HG03159 (cell line): Measurements from ENCODE around the gene ENAH.
"Not testable (repeated sequence)": the region's sequence is repeated elsewhere in the genome, so short reads cannot be mapped to it uniquely, and the experiment has no call there.

Experiments
- ATAC-seq: cut with Tn5 transposase; IDR thresholded peaks from one replicate; pipeline ENCODE4 v1.9.1; 2021; ENCODE audit warnings: mild to moderate bottlenecking, moderate library complexity; ENCODE audit not compliant: unreplicated experiment

ENAH gene

GRCh38 chr1:225652729-225653462 is at the start of gene ENAH:
Gene ENAH (minus strand): TSS chr1:225653123. CDS start chr1:225652690, 433 bp downstream.
- peak; percentile 61 for ATAC-seq

- no peak for ATAC-seq
These were observed 48.1 kb upstream of the ENAH start for GRCh38 chr1:225700889-225701465.

DNA sequence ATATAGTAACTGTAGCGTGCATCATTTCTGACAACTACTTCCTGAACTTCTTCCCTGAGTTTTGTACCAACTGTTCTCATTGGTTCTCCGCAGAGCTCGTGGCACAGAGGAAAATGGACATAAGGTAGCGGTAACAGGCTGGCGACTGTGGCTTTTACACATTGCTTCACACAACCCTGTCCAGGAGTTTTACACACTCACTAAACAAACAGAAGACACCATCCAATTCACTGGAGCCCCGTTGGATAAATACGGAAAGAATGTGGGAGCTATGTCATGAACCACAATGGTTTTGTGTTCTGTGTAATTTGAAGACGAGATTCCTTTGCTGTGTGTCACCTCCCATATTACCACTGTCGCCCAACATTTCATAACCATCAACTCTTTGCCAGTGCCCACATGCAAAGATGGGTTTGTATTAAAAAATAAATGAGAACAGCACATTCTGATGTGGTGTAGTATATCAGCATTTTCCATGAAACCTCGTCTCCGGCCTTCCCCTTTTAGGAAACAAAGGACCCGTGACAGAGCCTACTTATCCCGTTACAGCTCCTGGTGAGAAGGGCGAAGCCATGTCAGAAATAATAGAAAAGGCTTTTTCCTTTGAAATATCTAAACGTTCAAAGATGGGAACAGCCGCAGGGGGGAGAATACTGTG is 47.4 kb upstream of the ENAH start:
- no peak for ATAC-seq

DNA sequence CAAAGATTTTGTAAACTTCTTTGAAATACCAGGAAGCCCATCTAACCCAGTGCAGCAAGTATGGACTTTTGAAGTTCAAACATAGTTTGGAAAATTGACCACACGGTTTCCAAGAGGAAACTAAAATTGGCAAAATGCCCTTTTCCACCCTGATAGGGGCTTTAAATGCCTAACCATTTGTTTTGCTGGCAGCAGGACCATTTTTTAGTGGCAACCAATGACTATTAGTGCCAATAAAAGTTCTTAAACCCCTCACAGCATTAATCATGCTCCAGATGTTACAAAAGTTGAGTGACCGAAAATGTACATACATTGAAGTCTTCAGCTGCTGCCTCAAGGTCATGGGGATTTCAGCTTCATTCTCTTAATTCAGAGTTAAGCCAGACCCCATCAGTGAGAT is 46.4 kb upstream of the ENAH start:
- no peak for ATAC-seq

- ATAC-seq, result not testable (repeated sequence)
These were observed 45.3 kb upstream of the ENAH start for GRCh38 chr1:225698194-225698593.

DNA sequence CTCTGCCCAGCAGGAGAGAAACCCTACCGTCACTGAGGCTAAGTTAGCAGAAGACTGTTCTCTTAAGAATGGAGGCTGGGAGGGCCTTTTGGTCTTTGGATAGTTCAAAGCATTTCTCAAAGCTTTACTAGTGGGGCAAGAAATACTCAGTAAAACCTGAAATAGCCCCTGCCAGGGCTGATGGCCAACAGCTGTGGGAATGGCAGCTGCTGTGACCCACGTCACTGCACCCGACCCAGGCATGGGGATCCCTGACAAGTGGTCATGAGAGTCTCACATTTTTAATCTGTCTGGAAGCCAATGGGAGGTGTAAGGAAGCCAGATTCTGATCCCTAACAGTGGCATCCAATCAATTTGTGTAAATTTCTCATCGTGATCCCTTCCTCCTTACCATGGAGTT is 44.5 kb upstream of the ENAH start:
- ATAC-seq, result no peak

DNA sequence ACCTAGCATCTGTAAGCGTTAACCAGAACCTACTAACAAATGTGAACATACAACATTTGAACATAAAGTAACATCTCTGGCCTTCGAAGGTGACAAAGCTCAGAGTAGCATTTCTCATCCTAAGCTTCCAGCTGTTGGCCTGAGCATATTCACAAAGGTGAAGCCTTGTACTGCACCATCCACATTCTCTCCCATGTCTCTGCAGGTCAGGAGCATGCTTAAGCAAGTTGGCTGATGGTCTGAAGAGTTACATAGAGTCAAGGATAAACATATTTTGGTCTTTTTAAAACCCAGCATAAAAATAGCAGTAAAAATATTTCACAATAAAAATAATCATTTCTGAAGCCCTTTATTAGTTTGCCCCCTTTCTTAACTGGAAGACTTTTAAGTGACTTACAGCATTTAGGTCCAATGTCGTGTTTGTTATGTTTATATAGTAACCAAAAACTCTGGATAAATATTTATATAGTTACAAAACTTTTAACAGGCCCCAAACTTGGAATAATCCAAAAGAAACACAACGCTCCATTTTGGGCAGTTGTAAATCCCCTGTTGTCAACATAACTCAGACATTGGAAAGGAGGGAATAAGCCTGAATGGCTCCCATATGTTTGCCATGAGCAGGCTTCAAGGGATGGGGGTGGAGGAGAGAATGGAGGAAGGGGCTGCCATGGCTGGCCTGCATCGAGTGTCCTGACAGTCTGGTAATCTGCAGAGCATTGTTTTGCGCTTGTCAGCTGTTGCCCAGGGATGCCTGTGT is 42.8 kb upstream of the ENAH start:
- ATAC-seq, result no peak

DNA sequence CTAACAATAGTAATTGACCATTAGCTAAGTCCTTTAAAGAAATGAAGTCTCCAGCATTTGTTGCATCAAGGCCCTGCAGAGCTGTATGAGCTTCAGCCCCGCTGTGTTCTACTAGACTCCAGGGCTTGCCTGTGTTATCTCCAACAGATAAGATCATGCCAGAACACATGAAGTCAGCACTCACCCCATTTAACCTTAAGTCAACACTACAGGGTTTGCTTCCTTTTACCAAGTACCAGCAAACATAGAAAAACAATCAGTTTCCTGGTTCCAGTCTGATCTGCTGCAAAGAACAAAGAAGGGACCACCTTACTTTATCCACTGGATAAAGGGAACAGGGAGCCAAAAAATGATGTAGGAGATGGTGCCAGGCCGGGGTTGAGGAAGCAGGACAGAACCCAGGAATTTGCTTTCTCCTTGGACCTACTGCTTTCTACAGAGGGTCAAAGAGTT is 41.3 kb upstream of the ENAH start:
- no peak for ATAC-seq

DNA sequence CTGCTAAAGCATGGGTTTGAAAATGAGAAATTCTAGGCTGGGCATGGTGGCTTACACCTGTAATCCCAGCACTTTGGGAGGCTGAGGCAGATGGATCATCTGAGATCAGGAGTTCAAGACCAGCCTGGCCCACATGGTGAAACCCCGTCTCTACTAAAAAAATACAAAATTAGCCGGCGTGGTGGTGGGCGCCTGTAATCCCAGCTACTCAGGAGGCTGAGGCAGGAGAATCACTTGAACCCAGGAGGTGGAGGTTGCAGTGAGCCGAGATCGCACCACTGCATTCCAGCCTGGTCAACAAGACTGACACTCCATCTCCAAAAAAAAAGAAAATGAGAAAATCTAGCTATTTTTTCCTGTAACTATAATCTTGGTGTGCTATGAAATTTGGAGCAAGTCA is 40.8 kb upstream of the ENAH start:
- ATAC-seq, result not testable (repeated sequence)

GRCh38 chr1:225693085-225693696 is 40.3 kb upstream of the ENAH start:
- no peak for ATAC-seq

- no peak for ATAC-seq
These were observed 39.6 kb upstream of the ENAH start for GRCh38 chr1:225692517-225692879.

- no peak for ATAC-seq
These were observed 39.1 kb upstream of the ENAH start for GRCh38 chr1:225691861-225692516.

DNA sequence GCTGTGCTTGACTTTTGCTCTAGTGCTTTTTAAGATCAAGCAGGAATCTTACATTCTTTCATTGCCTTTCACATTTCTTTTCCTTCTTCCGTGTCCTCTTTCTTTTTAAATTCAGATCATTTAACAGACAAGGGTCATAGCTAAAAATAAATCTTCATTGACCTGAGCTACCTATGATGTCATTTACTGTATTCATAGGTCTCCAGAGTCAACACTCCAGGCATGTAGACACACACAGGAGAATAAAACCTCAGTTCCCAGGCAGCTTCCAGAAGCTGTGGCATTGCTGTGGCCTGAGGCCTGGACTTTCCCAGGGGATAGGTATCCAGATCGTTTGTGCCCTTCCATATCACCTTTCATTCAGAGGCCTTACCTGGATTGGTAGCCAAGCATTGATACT is 38.5 kb upstream of the ENAH start:
- ATAC-seq, result no peak

GRCh38 chr1:225689882-225690459 is 37.0 kb upstream of the ENAH start:
- ATAC-seq, result no peak

DNA sequence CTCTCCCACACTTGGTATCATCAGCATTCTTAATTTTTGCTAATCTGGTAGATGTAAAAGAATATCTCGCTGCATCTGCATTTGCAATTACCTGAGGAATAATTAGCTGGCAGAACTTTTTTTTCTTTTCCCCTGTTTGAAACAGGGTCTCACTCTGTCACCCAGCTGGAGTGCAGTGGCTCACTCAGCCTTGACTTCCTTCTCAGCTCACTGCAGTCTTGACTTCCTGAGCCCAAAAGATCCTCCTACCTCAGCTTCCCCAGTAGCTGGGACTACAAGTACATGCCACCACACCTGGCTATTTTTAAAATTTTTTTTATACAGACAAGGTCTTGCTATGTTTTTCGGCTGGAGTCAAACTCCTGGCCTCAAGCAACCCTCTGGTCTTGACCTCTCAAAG is 35.4 kb upstream of the ENAH start:
- ATAC-seq, result no peak

DNA sequence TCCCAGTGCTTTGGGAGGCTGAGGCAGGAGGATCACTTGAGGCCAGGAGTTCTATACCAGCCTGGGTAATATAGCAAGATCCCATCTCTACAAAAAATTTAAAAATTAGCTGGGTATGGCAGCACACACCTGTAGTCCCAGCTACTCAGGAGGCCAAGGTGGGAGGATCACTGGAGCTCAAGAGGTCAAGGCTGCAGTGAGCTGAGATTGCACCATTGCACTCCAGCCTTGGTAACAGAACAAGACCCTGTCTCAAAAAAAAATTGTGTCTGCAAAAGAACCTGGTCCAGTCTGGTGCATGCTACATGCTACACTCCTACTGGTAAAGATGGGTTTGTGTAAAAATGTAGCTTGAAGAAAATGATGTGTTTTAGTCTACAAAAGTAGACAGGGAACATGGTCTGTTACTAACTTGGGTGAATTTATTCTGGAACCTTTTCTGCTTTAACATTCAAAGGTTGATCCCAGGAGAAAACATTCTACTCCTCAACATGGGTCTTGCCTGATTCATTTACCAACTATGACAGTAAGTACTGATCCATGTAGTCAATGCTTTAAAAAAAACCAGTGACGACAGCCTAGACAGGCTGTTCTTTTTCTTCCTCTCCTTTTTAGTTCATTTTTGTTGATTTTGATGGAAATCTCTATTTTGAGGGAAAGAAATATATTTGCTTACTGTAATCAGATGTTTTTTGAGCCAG is 32.7 kb upstream of the ENAH start:
- no peak for ATAC-seq

DNA sequence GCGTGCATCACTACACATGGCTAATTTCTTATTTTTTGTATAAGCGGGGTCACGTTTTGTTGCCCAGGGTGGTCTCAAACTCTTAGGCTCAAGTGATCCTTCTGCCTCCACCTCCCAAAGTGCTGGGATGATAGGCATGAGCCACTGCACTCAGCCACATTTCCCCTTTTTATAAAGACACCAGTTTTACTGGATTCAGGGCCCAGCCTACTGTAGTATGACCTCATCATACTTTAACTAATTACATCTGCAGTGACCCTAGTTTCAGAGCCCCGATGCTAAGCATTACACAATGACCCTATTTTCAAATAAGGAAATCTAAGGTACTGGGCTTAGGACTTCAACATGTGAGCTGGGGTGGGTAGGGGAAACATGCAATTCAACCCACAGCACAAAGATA is 31.8 kb upstream of the ENAH start:
- ATAC-seq, result no peak

- no peak for ATAC-seq
These were observed 28.3 kb upstream of the ENAH start for GRCh38 chr1:225681231-225681630.

DNA sequence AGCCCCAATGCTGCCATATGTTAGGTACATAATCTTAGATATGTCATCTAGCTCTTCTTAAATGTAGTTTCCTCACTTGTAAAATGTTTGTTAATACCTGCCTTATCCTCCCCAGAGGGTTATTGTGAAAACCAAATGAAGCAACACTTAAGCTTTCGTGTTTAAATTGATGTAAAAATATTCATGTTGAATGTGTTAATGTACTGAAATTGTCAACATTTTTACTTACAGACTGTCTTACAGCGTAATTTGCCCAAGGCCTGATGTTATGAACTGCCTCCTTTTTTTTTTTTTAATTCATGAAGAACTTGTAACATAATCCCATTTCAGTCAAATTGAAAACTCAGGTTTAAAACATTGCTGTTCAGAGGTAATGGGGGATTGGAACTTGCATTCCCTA is 25.6 kb upstream of the ENAH start:
- ATAC-seq, result no peak
